IMR-90 (cell line): ENCODE measurements around the gene DNAJC30. TPM values are rescaled to one million over a fixed set of nuclear protein-coding genes. Genes with fewer than 3 reads are reported as not detected.

ENCODE experiments used
- ATAC-seq: fragments of 200-7000 bp; cut with Tn5 transposase; 2 replicates; pipeline ENCODE4 v1.9.1; 2020; ENCODE audit warnings: low read depth, mild to moderate bottlenecking, moderate library complexity
- BruUV-seq: library from RNA; stranded (reverse); fragments of 400-500 nt; replicated peaks from 2 replicates; lab custom pipeline; 2021; lab: Mats Ljungman, UMichigan
- CTCF ChIA-PET: fragments of 300-600 bp; formaldehyde crosslinking; extraction: SDS; loops from one replicate; lab custom pipeline; 2021; ENCODE audit warnings: antibody characterized with exemption; lab: Yijun Ruan, JAX
- POLR2A ChIA-PET: fragments of 300-600 bp; sonication (Branson Sonifier 250); formaldehyde crosslinking; loops from one replicate; lab custom pipeline; 2022; ENCODE audit warnings: antibody characterized with exemption; ENCODE audit not compliant: unreplicated experiment; lab: Charles Lee
- DNase-seq: peaks from one replicate; pipeline ENCODE4 v3.0.0; 2013
- H2AFZ ChIP-seq: replicated peaks from 2 replicates; pipeline ENCODE3; 2013; ENCODE audit warnings: low read length, mild to moderate bottlenecking; ENCODE audit not compliant: poor library complexity
- H2AK5ac ChIP-seq: 2 replicates; pipeline ENCODE4 v1.6.1; 2013; ENCODE audit warnings: low read depth, low read length, inconsistent platforms
- H2AK9ac ChIP-seq: replicated peaks from 2 replicates; pipeline ENCODE3; 2013; ENCODE audit warnings: mild to moderate bottlenecking, low read depth, low read length, moderate library complexity; ENCODE audit not compliant: poor library complexity
- H2BK120ac ChIP-seq: 2 replicates; pipeline ENCODE4 v1.6.1; 2013; ENCODE audit warnings: low read depth, low read length, inconsistent platforms
- H2BK15ac ChIP-seq: 3 replicates; pipeline ENCODE4 v1.6.1; 2013; ENCODE audit warnings: low read depth, low read length, inconsistent platforms
- H2BK20ac ChIP-seq: 2 replicates; pipeline ENCODE4 v1.6.1; 2013; ENCODE audit warnings: low read depth, mild to moderate bottlenecking, inconsistent platforms, low read length, moderate library complexity
- H2BK5ac ChIP-seq: 2 replicates; pipeline ENCODE4 v1.6.1; 2013; ENCODE audit warnings: mild to moderate bottlenecking, low read depth, low read length, inconsistent platforms; ENCODE audit not compliant: poor library complexity, severe bottlenecking
- H3K14ac ChIP-seq: replicated peaks from 2 replicates; pipeline ENCODE4 v1.6.1; 2013; ENCODE audit warnings: low read depth, low read length, inconsistent platforms
- H3K18ac ChIP-seq: 2 replicates; pipeline ENCODE4 v1.6.1; 2013; ENCODE audit warnings: low read depth, low read length, control low read depth
- H3K23ac ChIP-seq: 2 replicates; pipeline ENCODE4 v1.6.1; 2013; ENCODE audit warnings: low read depth, low read length, inconsistent platforms
- H3K27ac ChIP-seq: 2 replicates; pipeline ENCODE4 v1.5.1; 2013; ENCODE audit warnings: mild to moderate bottlenecking, control low read depth, low read length; ENCODE audit not compliant: insufficient read depth
- H3K27me3 ChIP-seq: 2 replicates; pipeline ENCODE4 v1.6.1; 2013; ENCODE audit warnings: low read length; ENCODE audit not compliant: control insufficient read depth, insufficient read depth
- H3K36me3 ChIP-seq: 2 replicates; pipeline ENCODE4 v1.6.1; 2013; ENCODE audit warnings: low read length, mixed read lengths; ENCODE audit not compliant: control insufficient read depth, insufficient read depth
- H3K4ac ChIP-seq: 2 replicates; pipeline ENCODE4 v1.6.1; 2013; ENCODE audit warnings: low read depth, low read length, inconsistent platforms
- H3K4me1 ChIP-seq: 2 replicates; pipeline ENCODE4 v1.6.1; 2013; ENCODE audit warnings: low read length, mixed read lengths; ENCODE audit not compliant: control insufficient read depth, insufficient read depth
- H3K4me2 ChIP-seq: 2 replicates; pipeline ENCODE4 v1.6.1; 2013; ENCODE audit warnings: low read depth, mild to moderate bottlenecking, control low read depth, low read length, moderate library complexity
- H3K4me3 ChIP-seq: 2 replicates; pipeline ENCODE4 v1.5.1; 2013; ENCODE audit warnings: low read depth, mild to moderate bottlenecking, control low read depth, low read length, moderate library complexity; ENCODE audit not compliant: insufficient read depth
- H3K56ac ChIP-seq: 2 replicates; pipeline ENCODE4 v1.6.1; 2013; ENCODE audit warnings: low read length, inconsistent platforms; ENCODE audit not compliant: insufficient read depth; ENCODE audit errors: extremely low read depth
- H3K79me1 ChIP-seq, 2 experiments: 2 replicates each; pipeline ENCODE4 v1.6.1; 2013; ENCODE audit warnings: low read length in 2 of 2, inconsistent platforms in 1 of 2, low read depth in 1 of 2
- H3K9ac ChIP-seq: 2 replicates; pipeline ENCODE4 v1.6.1; 2013; ENCODE audit warnings: low read depth, low read length, control low read depth
- H3K9me1 ChIP-seq: 2 replicates; pipeline ENCODE4 v1.6.1; 2013; ENCODE audit warnings: low read length, inconsistent platforms; ENCODE audit not compliant: insufficient read depth
- H3K9me3 ChIP-seq: 2 replicates; pipeline ENCODE4 v1.6.1; 2013; ENCODE audit warnings: low read length; ENCODE audit not compliant: control insufficient read depth, insufficient read depth
- H4K20me1 ChIP-seq: 2 replicates; pipeline ENCODE4 v1.6.1; 2013; ENCODE audit warnings: low read length, inconsistent platforms; ENCODE audit not compliant: insufficient read depth
- H4K5ac ChIP-seq: 2 replicates; pipeline ENCODE4 v1.6.1; 2013; ENCODE audit warnings: mild to moderate bottlenecking, low read depth, low read length, control low read depth
- H4K8ac ChIP-seq, 2 experiments: 2 replicates each; pipeline ENCODE4 v1.6.1; 2013; ENCODE audit warnings: low read depth in 2 of 2, low read length in 2 of 2, control low read depth in 1 of 2, inconsistent platforms in 1 of 2
- H4K91ac ChIP-seq: 2 replicates; pipeline ENCODE4 v1.6.1; 2013; ENCODE audit warnings: low read depth, low read length, inconsistent platforms; ENCODE audit not compliant: insufficient read depth
- BHLHE40 ChIP-seq: fragments of 150-350 bp; IDR thresholded peaks from 2 replicates; pipeline ENCODE4 v1.6.1; 2016; ENCODE audit warnings: mild to moderate bottlenecking, low read depth, low read length
- CEBPB ChIP-seq: IDR thresholded peaks from 2 replicates; pipeline ENCODE4 v1.6.1; 2012; ENCODE audit warnings: low read depth, low read length, improper control_type of control experiment
- CHD1 ChIP-seq: IDR thresholded peaks from 2 replicates; pipeline ENCODE4 v1.6.1; 2012; ENCODE audit warnings: low read depth, low read length, improper control_type of control experiment
- ELK1 ChIP-seq: fragments of 150-350 bp; IDR thresholded peaks from 2 replicates; pipeline ENCODE4 v1.6.1; 2016; ENCODE audit warnings: low read depth, mild to moderate bottlenecking, low read length, moderate library complexity, borderline replicate concordance
- FOS ChIP-seq: fragments of 150-350 bp; IDR thresholded peaks from 2 replicates; pipeline ENCODE4 v1.6.1; 2016; ENCODE audit warnings: low read depth, low read length
- MAFK ChIP-seq: IDR thresholded peaks from 2 replicates; pipeline ENCODE4 v1.6.1; 2012; ENCODE audit warnings: low read depth, low read length, improper control_type of control experiment
- MAZ ChIP-seq: IDR thresholded peaks from 2 replicates; pipeline ENCODE4 v1.6.1; 2012; ENCODE audit warnings: low read depth, mild to moderate bottlenecking, low read length, improper control_type of control experiment, moderate library complexity, borderline replicate concordance
- MXI1 ChIP-seq: IDR thresholded peaks from 2 replicates; pipeline ENCODE4 v1.6.1; 2012; ENCODE audit warnings: low read depth, mild to moderate bottlenecking, low read length, moderate library complexity, borderline replicate concordance
- NFE2L2 ChIP-seq: fragments of 150-350 bp; IDR thresholded peaks from 2 replicates; pipeline ENCODE4 v1.6.1; 2016; ENCODE audit warnings: low read depth, mild to moderate bottlenecking, low read length
- POLR2A ChIP-seq: IDR thresholded peaks from 2 replicates; pipeline ENCODE4 v1.6.1; 2012; ENCODE audit warnings: mild to moderate bottlenecking, low read depth, low read length
- RAD21 ChIP-seq: IDR thresholded peaks from 2 replicates; pipeline ENCODE4 v1.6.1; 2012; ENCODE audit warnings: low read length, improper control_type of control experiment
- RCOR1 ChIP-seq: IDR thresholded peaks from 2 replicates; pipeline ENCODE4 v1.6.1; 2012; ENCODE audit warnings: mild to moderate bottlenecking, low read length, improper control_type of control experiment; ENCODE audit not compliant: insufficient replicate concordance
- RFX5 ChIP-seq: IDR thresholded peaks from 2 replicates; pipeline ENCODE4 v1.8.0; 2012; ENCODE audit warnings: low read depth, mild to moderate bottlenecking, low read length, moderate library complexity
- SMC3 ChIP-seq: fragments of 150-350 bp; IDR thresholded peaks from 2 replicates; pipeline ENCODE4 v1.6.1; 2016; ENCODE audit warnings: low read depth, mild to moderate bottlenecking, antibody characterized with exemption, low read length, moderate library complexity
- USF2 ChIP-seq: fragments of 150-350 bp; IDR thresholded peaks from 2 replicates; pipeline ENCODE4 v1.6.1; 2017; ENCODE audit warnings: mild to moderate bottlenecking, antibody characterized with exemption, low read length, low read depth
- WGBS, 2 experiments: methylation state at CpG; one replicate each; pipeline versions ENCODE4 v1.1.5 to v1.1.7; 2013; ENCODE audit warnings: missing lambda C conversion rate in 2 of 2; ENCODE audit not compliant: insufficient read length in 1 of 2; ENCODE audit errors: extremely low coverage in 2 of 2; 5-methylcytosine and 5-hydroxymethylcytosine counted together
- dilution Hi-C: fragments of 300-500 bp; cut with HindIII; formaldehyde crosslinking; loops from one replicate; pipeline ENCODE4 v1.14.3; 2018; ENCODE audit warnings: low sequenced_read_pairs; ENCODE audit not compliant: unreplicated experiment
- in situ Hi-C: fragments of 300-500 bp; cut with MboI; formaldehyde crosslinking; loops from 3 replicates; pipeline ENCODE4 v1.14.3; 2019; ENCODE audit warnings: low sequenced_read_pairs, inconsistent platforms, mixed read lengths
- intact Hi-C: fragments of 100-400 bp; cut with micrococcal nuclease; formaldehyde crosslinking; loops from 2 replicates; pipeline ENCODE4 v1.10.0; 2022
- polyA plus RNA-seq, 3 experiments: library from polyadenylated mRNA; depleted of rRNA; stranded (reverse); fragments of >200 nt; gene quantifications; 2 replicates each; pipeline ENCODE4 v1.2.3, GENCODE V29; 2012; ENCODE audit warnings: low replicate concordance in 1 of 3
- total RNA-seq: library from RNA; depleted of rRNA; stranded (reverse); fragments of >200 nt; gene quantifications from 2 replicates; pipeline ENCODE4 v1.2.3, GENCODE V29; 2012
- TF ChIP-seq, protein P1 (sequence below): conservative IDR thresholded peaks from 2 replicates; pipeline ENCODE4 v1.5.1; 2012; ENCODE audit warnings: mild to moderate bottlenecking, low read depth, low read length, improper control_type of control experiment

Gene DNAJC30
- total and polyA plus RNA-seq, 2 of the 4 experiments (the other 2 are of a cell fraction) = 1.6 to 9.0 TPM

GRCh38 chr7:73671322-73671661, 12.0 kb downstream of the DNAJC30 start:
- 0 out of 2 replicates have a peak, but pooled peaks cover 4% of the 10 kb centered on the region for H4K20me1 ChIP-seq
- no peak overlapping the region for H3K4me2 ChIP-seq
- no peak overlapping the region for H2BK20ac ChIP-seq
- no peak overlapping the region for H3K9ac ChIP-seq
- no peak overlapping the region for H2AFZ ChIP-seq
- no peak overlapping the region for H3K23ac ChIP-seq
- H3K27me3 ChIP-seq = no peaks in the 10 kb centered on the region
- H3K9me1 ChIP-seq = 0 out of 2 replicates have a peak, but pooled peaks cover 2% of the 10 kb centered on the region
- in situ Hi-C loops = no loop called here
- ChIA-PET CTCF (no interaction called here), POLR2A (no interaction called here)
- H3K4me3 ChIP-seq = no peak overlapping the region
- no peak overlapping the region for H2AK9ac ChIP-seq
- WGBS, 2 experiments = no CpG with 5 or more reads among the region's 12 CpGs
- ATAC-seq = no peak
- H3K36me3 ChIP-seq = peaks cover 8% of the 10 kb centered on the region; the same call in 1 of the 2 replicates
- H3K4ac ChIP-seq = no peak overlapping the region
- no peak overlapping the region for H2BK15ac ChIP-seq
- no peak overlapping the region for H2AK5ac ChIP-seq
- H3K79me1 ChIP-seq = peaks cover 0 to 9% of the 10 kb centered on the region in 2 experiments; a peak in 2 of 4 replicates
- no peaks in the 10 kb centered on the region; the same call in 1 of the 2 replicates for H3K4me1 ChIP-seq
- no peak overlapping the region for H4K8ac ChIP-seq
- H2BK120ac ChIP-seq = no peak overlapping the region
- no peak overlapping the region for H3K18ac ChIP-seq
- H4K91ac ChIP-seq = no peak overlapping the region
- H3K27ac ChIP-seq = no peak overlapping the region
- TF ChIP-seq USF2 = no peak
- TF ChIP-seq FOS = no peak
- TF ChIP-seq MAZ = no peak
- no peak for TF ChIP-seq MXI1
- TF ChIP-seq ELK1 = no peak
- TF ChIP-seq RFX5 = no peak
- TF ChIP-seq BHLHE40 = no peak
- TF ChIP-seq, protein P1, sequence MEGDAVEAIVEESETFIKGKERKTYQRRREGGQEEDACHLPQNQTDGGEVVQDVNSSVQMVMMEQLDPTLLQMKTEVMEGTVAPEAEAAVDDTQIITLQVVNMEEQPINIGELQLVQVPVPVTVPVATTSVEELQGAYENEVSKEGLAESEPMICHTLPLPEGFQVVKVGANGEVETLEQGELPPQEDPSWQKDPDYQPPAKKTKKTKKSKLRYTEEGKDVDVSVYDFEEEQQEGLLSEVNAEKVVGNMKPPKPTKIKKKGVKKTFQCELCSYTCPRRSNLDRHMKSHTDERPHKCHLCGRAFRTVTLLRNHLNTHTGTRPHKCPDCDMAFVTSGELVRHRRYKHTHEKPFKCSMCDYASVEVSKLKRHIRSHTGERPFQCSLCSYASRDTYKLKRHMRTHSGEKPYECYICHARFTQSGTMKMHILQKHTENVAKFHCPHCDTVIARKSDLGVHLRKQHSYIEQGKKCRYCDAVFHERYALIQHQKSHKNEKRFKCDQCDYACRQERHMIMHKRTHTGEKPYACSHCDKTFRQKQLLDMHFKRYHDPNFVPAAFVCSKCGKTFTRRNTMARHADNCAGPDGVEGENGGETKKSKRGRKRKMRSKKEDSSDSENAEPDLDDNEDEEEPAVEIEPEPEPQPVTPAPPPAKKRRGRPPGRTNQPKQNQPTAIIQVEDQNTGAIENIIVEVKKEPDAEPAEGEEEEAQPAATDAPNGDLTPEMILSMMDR = no peak
- no peak for TF ChIP-seq SMC3
- TF ChIP-seq RCOR1 = no peak
- no peak for TF ChIP-seq MAFK
- TF ChIP-seq CEBPB = no peak
- no peak for TF ChIP-seq NFE2L2
- no peak for TF ChIP-seq RAD21
- TF ChIP-seq POLR2A = no peak
- no peak for TF ChIP-seq CHD1
- BruUV-seq = no TSS peak
- no peak overlapping the region for H4K5ac ChIP-seq
- no peaks in the 10 kb centered on the region for H3K9me3 ChIP-seq
- no peak for DNase-seq
- intact Hi-C loops = no loop called here
- H3K56ac ChIP-seq = no peak overlapping the region
- H2BK5ac ChIP-seq = no peak overlapping the region
- H3K14ac ChIP-seq = no peak overlapping the region
- dilution Hi-C loops = no loop called here
